HG02798 (cell line): Measurements from ENCODE around the gene ATP7A.
"Not testable (repeated sequence)": the region's sequence is repeated elsewhere in the genome, so short reads cannot be mapped to it uniquely, and the experiment has no call there.

Source experiments
- ATAC-seq: cut with Tn5 transposase; IDR thresholded peaks from one replicate; pipeline ENCODE4 v1.9.1; 2021; ENCODE audit warnings: mild to moderate bottlenecking; ENCODE audit not compliant: unreplicated experiment, poor library complexity

ATP7A gene

GRCh38 chrX:77938083-77938680 lies 27.7 kb downstream of the ATP7A start:
- no peak for ATAC-seq

GRCh38 chrX:77945031-77945430 lies 34.5 kb downstream of the ATP7A start:
- not testable (repeated sequence) for ATAC-seq

- ATAC-seq, result no peak
These were observed 35.5 kb downstream of the ATP7A start for GRCh38 chrX:77945910-77946545.

GRCh38 chrX:77946571-77946970 lies 36.1 kb downstream of the ATP7A start:
- no peak for ATAC-seq

GRCh38 chrX:77949840-77950239 lies 39.3 kb downstream of the ATP7A start:
- ATAC-seq, result no peak

GRCh38 chrX:77952173-77952572 lies 41.7 kb downstream of the ATP7A start:
- no peak for ATAC-seq

GRCh38 chrX:77953302-77953701 lies 42.8 kb downstream of the ATP7A start:
- ATAC-seq, result no peak

GRCh38 chrX:77953708-77954107 lies 43.2 kb downstream of the ATP7A start:
- no peak for ATAC-seq

- ATAC-seq, result no peak
These were observed 50.1 kb downstream of the ATP7A start for GRCh38 chrX:77960567-77960966.

- no peak for ATAC-seq
These were observed 50.6 kb downstream of the ATP7A start for GRCh38 chrX:77961063-77961462.

- no peak for ATAC-seq
These were observed 51.8 kb downstream of the ATP7A start for GRCh38 chrX:77962068-77962902.

- ATAC-seq, result no peak
These were observed 55.9 kb downstream of the ATP7A start for GRCh38 chrX:77966361-77966760.

- no peak for ATAC-seq
These were observed 57.1 kb downstream of the ATP7A start for GRCh38 chrX:77967631-77968030.

GRCh38 chrX:77969538-77969937 lies 59.0 kb downstream of the ATP7A start, which contains the start of gene PGAM4:
Gene PGAM4, minus strand, starts transcription at chrX:77969638. Its CDS starts 0 bp downstream, at chrX:77969638.
- no peak for ATAC-seq

GRCh38 chrX:77975755-77976154 lies 65.3 kb downstream of the ATP7A start:
- ATAC-seq, result no peak

GRCh38 chrX:77977095-77977494 lies 66.6 kb downstream of the ATP7A start:
- ATAC-seq, result no peak

GRCh38 chrX:77977518-77977917 lies 67.0 kb downstream of the ATP7A start:
- no peak for ATAC-seq

- no peak for ATAC-seq
These were observed 69.4 kb downstream of the ATP7A start for GRCh38 chrX:77979870-77980269.

- no peak for ATAC-seq
These were observed 101.4 kb downstream of the ATP7A start for GRCh38 chrX:78011846-78012245.

- no peak for ATAC-seq
These were observed 109.3 kb downstream of the ATP7A start for GRCh38 chrX:78019586-78020483.
